Measurements from ENCODE around the gene GPX8.

GPX8 gene

GRCh38 chr5:55172051-55172899 lies 12.3 kb downstream of the GPX8 start:
- Histone ChIP-seq H3K4me3 (ENCODE audit: control insufficient read depth in 1 of 7, extremely low read depth in 1 of 7, insufficient read depth in 4 of 7, low read depth in 2 of 7, low read length in 6 of 7) (peak overlapping the region in 5 of 7 experiments; percentile 50 to 76 (median 63)), H3K27ac (ENCODE audit: insufficient read depth in 1 of 2, low read depth in 1 of 2, low read length in 2 of 2, poor library complexity in 1 of 2, severe bottlenecking in 2 of 2) (no peak overlapping the region), H3K4me1 (ENCODE audit: control extremely low read depth in 1 of 4, control insufficient read depth in 4 of 4, insufficient read depth in 4 of 4, low read length in 3 of 4) (peaks cover 10 to 33% (median 24%) of the 10 kb centered on the region in 4 experiments), H3K27me3 (replicated peaks in 2 of 5; ENCODE audit: control insufficient read depth in 4 of 5, insufficient read depth in 5 of 5, low read length in 4 of 5) (peaks cover 22 to 86% (median 34%) of the 10 kb centered on the region in 5 experiments), H3K9me3 (ENCODE audit: control extremely low read depth in 1 of 5, control insufficient read depth in 4 of 5, insufficient read depth in 2 of 5, low read depth in 1 of 5, low read length in 4 of 5) (no peaks in the 10 kb centered on the region), H3K36me3 (ENCODE audit: control insufficient read depth in 4 of 4, insufficient read depth in 4 of 4, low read length in 3 of 4) (no peaks in the 10 kb centered on the region)
- ChIA-PET CTCF (interaction anchor here (0.6 to 3.1 kb wide), 8 partner anchors 10 to 114 kb away, joined by 3 to 16 read pairs (median 5); partner anchors contain the start of gene CCNO), POLR2A (no interaction called here)
- peak; percentile 85 to 91 (median 90) for DNase-seq
- WGBS (ENCODE audit: insufficient coverage): 0% methylated on average over 3 of the region's 15 CpGs

GRCh38 chr5:55172937-55173686 lies 13.1 kb downstream of the GPX8 start, which contains the start of gene CDC20B:
CDC20B (minus strand) TSS chr5:55173177; CDS start chr5:55173000, 177 bp downstream.
- Histone ChIP-seq H3K4me1 (ENCODE audit: control extremely low read depth in 1 of 4, control insufficient read depth in 4 of 4, insufficient read depth in 4 of 4, low read length in 3 of 4) (peaks cover 10 to 33% (median 24%) of the 10 kb centered on the region in 4 experiments), H3K36me3 (ENCODE audit: control insufficient read depth in 4 of 4, insufficient read depth in 4 of 4, low read length in 3 of 4) (no peaks in the 10 kb centered on the region), H3K9me3 (ENCODE audit: control extremely low read depth in 1 of 5, control insufficient read depth in 4 of 5, insufficient read depth in 2 of 5, low read depth in 1 of 5, low read length in 4 of 5) (no peaks in the 10 kb centered on the region), H3K27me3 (replicated peaks in 2 of 5; ENCODE audit: control insufficient read depth in 4 of 5, insufficient read depth in 5 of 5, low read length in 4 of 5) (peaks cover 22 to 85% (median 34%) of the 10 kb centered on the region in 5 experiments), H3K4me3 (ENCODE audit: control insufficient read depth in 1 of 7, extremely low read depth in 1 of 7, insufficient read depth in 4 of 7, low read depth in 2 of 7, low read length in 6 of 7) (peak within 1 kb of the TSS in 6 of 7 experiments; percentile 20 to 80 (median 61)), H3K27ac (ENCODE audit: insufficient read depth in 1 of 2, low read depth in 1 of 2, low read length in 2 of 2, poor library complexity in 1 of 2, severe bottlenecking in 2 of 2) (no peak within 1 kb of the TSS)
- peak; percentile 69 to 85 (median 81) for DNase-seq
- 0% methylated on average over 55 of the region's 69 CpGs for WGBS (ENCODE audit: insufficient coverage)
- ChIA-PET POLR2A (no interaction called here), CTCF (interaction anchor here (1.0 to 3.1 kb wide), 5 partner anchors 11 to 60 kb away, joined by 3 to 16 read pairs (median 6); partner anchors contain the start of gene CCNO)

GRCh38 chr5:55173687-55174230 lies 13.8 kb downstream of the GPX8 start:
- Histone ChIP-seq H3K27ac (ENCODE audit: insufficient read depth in 1 of 2, low read depth in 1 of 2, low read length in 2 of 2, poor library complexity in 1 of 2, severe bottlenecking in 2 of 2) (no peak overlapping the region), H3K9me3 (ENCODE audit: control extremely low read depth in 1 of 5, control insufficient read depth in 4 of 5, insufficient read depth in 2 of 5, low read depth in 1 of 5, low read length in 4 of 5) (no peaks in the 10 kb centered on the region), H3K27me3 (replicated peaks in 2 of 5; ENCODE audit: control insufficient read depth in 4 of 5, insufficient read depth in 5 of 5, low read length in 4 of 5) (peaks cover 21 to 87% (median 34%) of the 10 kb centered on the region in 5 experiments), H3K36me3 (ENCODE audit: control insufficient read depth in 4 of 4, insufficient read depth in 4 of 4, low read length in 3 of 4) (no peaks in the 10 kb centered on the region), H3K4me1 (ENCODE audit: control extremely low read depth in 1 of 4, control insufficient read depth in 4 of 4, insufficient read depth in 4 of 4, low read length in 3 of 4) (peaks cover 10 to 33% (median 24%) of the 10 kb centered on the region in 4 experiments), H3K4me3 (ENCODE audit: control insufficient read depth in 1 of 7, extremely low read depth in 1 of 7, insufficient read depth in 4 of 7, low read depth in 2 of 7, low read length in 6 of 7) (peak overlapping the region in 6 of 7 experiments; percentile 20 to 80 (median 61))
- DNase-seq: peak in 2 of 3 donors; percentile 46
- ChIA-PET POLR2A (no interaction called here), CTCF (interaction anchor here (0.5 to 2.3 kb wide), 5 partner anchors 13 to 278 kb away, joined by 3 to 7 read pairs (median 6); partner anchors contain the start of gene CCNO)
- 3% methylated on average over 4 of the region's 8 CpGs for WGBS (ENCODE audit: insufficient coverage)

- POLR2A ChIA-PET: interaction anchor here (0.6 to 0.8 kb wide), 3 partner anchors 22 to 60 kb away, joined by 3 to 4 read pairs (median 4); no protein-coding TSS in a partner anchor
- Histone ChIP-seq H3K9me3 (ENCODE audit: control extremely low read depth in 1 of 5, control insufficient read depth in 4 of 5, insufficient read depth in 2 of 5, low read depth in 1 of 5, low read length in 4 of 5) (no peaks in the 10 kb centered on the region), H3K4me1 (ENCODE audit: control extremely low read depth in 1 of 4, control insufficient read depth in 4 of 4, insufficient read depth in 4 of 4, low read length in 3 of 4) (peaks cover 10 to 33% (median 24%) of the 10 kb centered on the region in 4 experiments), H3K4me3 (ENCODE audit: control insufficient read depth in 1 of 7, extremely low read depth in 1 of 7, insufficient read depth in 4 of 7, low read depth in 2 of 7, low read length in 6 of 7) (peak overlapping the region in 1 of 7 experiments; percentile 28), H3K27ac (ENCODE audit: insufficient read depth in 1 of 2, low read depth in 1 of 2, low read length in 2 of 2, poor library complexity in 1 of 2, severe bottlenecking in 2 of 2) (no peak overlapping the region), H3K36me3 (ENCODE audit: control insufficient read depth in 4 of 4, insufficient read depth in 4 of 4, low read length in 3 of 4) (no peaks in the 10 kb centered on the region), H3K27me3 (replicated peaks in 2 of 5; ENCODE audit: control insufficient read depth in 4 of 5, insufficient read depth in 5 of 5, low read length in 4 of 5) (peaks cover 23 to 89% (median 41%) of the 10 kb centered on the region in 5 experiments)
- DNase-seq: no peak
- CTCF ChIA-PET: interaction anchor here (0.6 to 4.1 kb wide), 6 partner anchors 9 to 56 kb away, joined by 3 to 27 read pairs (median 3); partner anchors contain the start of gene CCNO
- WGBS (ENCODE audit: insufficient coverage): 12% methylated on average over 3 of the region's 7 CpGs
Observed at GRCh38 chr5:55175781-55176175, 15.8 kb downstream of the GPX8 start.

GRCh38 chr5:55176176-55176818 lies 16.3 kb downstream of the GPX8 start:
- Histone ChIP-seq H3K4me1 (ENCODE audit: control extremely low read depth in 1 of 4, control insufficient read depth in 4 of 4, insufficient read depth in 4 of 4, low read length in 3 of 4) (peaks cover 10 to 33% (median 24%) of the 10 kb centered on the region in 4 experiments), H3K4me3 (ENCODE audit: control insufficient read depth in 1 of 7, extremely low read depth in 1 of 7, insufficient read depth in 4 of 7, low read depth in 2 of 7, low read length in 6 of 7) (peak overlapping the region in 6 of 7 experiments; percentile 2 to 62 (median 37)), H3K27ac (ENCODE audit: insufficient read depth in 1 of 2, low read depth in 1 of 2, low read length in 2 of 2, poor library complexity in 1 of 2, severe bottlenecking in 2 of 2) (no peak overlapping the region), H3K27me3 (replicated peaks in 2 of 5; ENCODE audit: control insufficient read depth in 4 of 5, insufficient read depth in 5 of 5, low read length in 4 of 5) (peaks cover 23 to 89% (median 39%) of the 10 kb centered on the region in 5 experiments), H3K9me3 (ENCODE audit: control extremely low read depth in 1 of 5, control insufficient read depth in 4 of 5, insufficient read depth in 2 of 5, low read depth in 1 of 5, low read length in 4 of 5) (no peaks in the 10 kb centered on the region), H3K36me3 (ENCODE audit: control insufficient read depth in 4 of 4, insufficient read depth in 4 of 4, low read length in 3 of 4) (no peaks in the 10 kb centered on the region)
- WGBS (ENCODE audit: insufficient coverage): 1% methylated on average over 35 of the region's 44 CpGs
- ChIA-PET POLR2A (interaction anchor here (0.6 to 0.8 kb wide), 2 partner anchors 21 to 60 kb away, joined by 3 to 4 read pairs; no protein-coding TSS in a partner anchor), CTCF (interaction anchor here (1.0 to 4.1 kb wide), 7 partner anchors 10 to 56 kb away, joined by 3 to 27 read pairs (median 4); partner anchors contain the start of gene CCNO)
- peak in 2 of 3 donors; percentile 28 to 41 for DNase-seq

GRCh38 chr5:55177078-55177477 lies 17.1 kb downstream of the GPX8 start:
- Histone ChIP-seq H3K36me3 (ENCODE audit: control insufficient read depth in 4 of 4, insufficient read depth in 4 of 4, low read length in 3 of 4) (no peaks in the 10 kb centered on the region), H3K4me3 (ENCODE audit: control insufficient read depth in 1 of 7, extremely low read depth in 1 of 7, insufficient read depth in 4 of 7, low read depth in 2 of 7, low read length in 6 of 7) (no peak overlapping the region), H3K4me1 (ENCODE audit: control extremely low read depth in 1 of 4, control insufficient read depth in 4 of 4, insufficient read depth in 4 of 4, low read length in 3 of 4) (peaks cover 10 to 33% (median 24%) of the 10 kb centered on the region in 4 experiments), H3K27me3 (replicated peaks in 2 of 5; ENCODE audit: control insufficient read depth in 4 of 5, insufficient read depth in 5 of 5, low read length in 4 of 5) (peaks cover 25 to 91% (median 35%) of the 10 kb centered on the region in 5 experiments), H3K9me3 (ENCODE audit: control extremely low read depth in 1 of 5, control insufficient read depth in 4 of 5, insufficient read depth in 2 of 5, low read depth in 1 of 5, low read length in 4 of 5) (no peaks in the 10 kb centered on the region), H3K27ac (ENCODE audit: insufficient read depth in 1 of 2, low read depth in 1 of 2, low read length in 2 of 2, poor library complexity in 1 of 2, severe bottlenecking in 2 of 2) (no peak overlapping the region)
- no CpG with 5 or more reads among the region's 2 CpGs for WGBS (ENCODE audit: insufficient coverage)
- CTCF ChIA-PET: interaction anchor here (0.7 to 4.1 kb wide), 5 partner anchors 9 to 58 kb away, joined by 3 to 27 read pairs (median 4); partner anchors contain the start of gene CCNO
- POLR2A ChIA-PET: no interaction called here
- peak in 1 of 3 donors; percentile 6 for DNase-seq
